WTC11 (cell line): ENCODE results near the gene TTK.

Experiments
- AFF4 ChIP-seq: sonication (generic); formaldehyde crosslinking; IDR thresholded peaks from 2 replicates; pipeline ENCODE4 v1.8.1; 2023; ENCODE audit warnings: mild to moderate bottlenecking, missing genetic modification reagents, borderline replicate concordance
- CREB1 ChIP-seq: sonication (generic); formaldehyde crosslinking; IDR thresholded peaks from 2 replicates; pipeline ENCODE4 v1.8.0; 2023; ENCODE audit warnings: mild to moderate bottlenecking, missing genetic modification reagents
- CTCF ChIP-seq: fragments of 200-600 bp; IDR thresholded peaks from 2 replicates; pipeline ENCODE4 v1.8.0; 2022; ENCODE audit warnings: antibody characterized with exemption
- E2F1 ChIP-seq: sonication (generic); formaldehyde crosslinking; IDR thresholded peaks from 2 replicates; pipeline ENCODE4 v1.8.0; 2022; ENCODE audit warnings: mild to moderate bottlenecking, missing genetic modification reagents
- GTF2I ChIP-seq: fragments of 250-450 bp; sonication (Bioruptor Pico); conservative IDR thresholded peaks from 2 replicates; pipeline ENCODE4 v1.4.0; 2021; ENCODE audit warnings: mild to moderate bottlenecking
- SMAD4 ChIP-seq: sonication (generic); formaldehyde crosslinking; IDR thresholded peaks from 2 replicates; pipeline ENCODE4 v1.8.0; 2022; ENCODE audit warnings: mild to moderate bottlenecking, missing genetic modification reagents
- SP1 ChIP-seq: sonication (generic); formaldehyde crosslinking; conservative IDR thresholded peaks from 2 replicates; pipeline ENCODE4 v1.8.1; 2022; ENCODE audit warnings: missing genetic modification reagents
- ZNF281 ChIP-seq: sonication (generic); formaldehyde crosslinking; IDR thresholded peaks from 2 replicates; pipeline ENCODE4 v1.8.0; 2023; ENCODE audit warnings: mild to moderate bottlenecking, missing genetic modification reagents
- ZNF317 ChIP-seq: sonication (generic); formaldehyde crosslinking; IDR thresholded peaks from 2 replicates; pipeline ENCODE4 v1.8.1; 2023; ENCODE audit warnings: low read depth, mild to moderate bottlenecking, moderate library complexity, missing genetic modification reagents, borderline replicate concordance
- ZNF512 ChIP-seq: sonication (generic); formaldehyde crosslinking; IDR thresholded peaks from 2 replicates; pipeline ENCODE4 v1.8.1; 2022; ENCODE audit warnings: missing genetic modification reagents, borderline replicate concordance
- TF ChIP-seq, protein P1 (sequence below): sonication (generic); formaldehyde crosslinking; IDR thresholded peaks from 2 replicates; pipeline ENCODE4 v1.8.1; 2023; ENCODE audit warnings: mild to moderate bottlenecking, moderate library complexity, missing genetic modification reagents

- TF ChIP-seq AFF4 (CRISPR knock-in tag) (no peak), SMAD4 (CRISPR knock-in tag) (no peak), E2F1 (CRISPR knock-in tag) (no peak), CREB1 (no peak), ZNF512 (no peak), ZNF317 (no peak), CTCF (no peak), SP1 (CRISPR knock-in tag) (no peak), ZNF281 (CRISPR knock-in tag) (no peak), GTF2I (no peak)
- TF ChIP-seq, protein P1, sequence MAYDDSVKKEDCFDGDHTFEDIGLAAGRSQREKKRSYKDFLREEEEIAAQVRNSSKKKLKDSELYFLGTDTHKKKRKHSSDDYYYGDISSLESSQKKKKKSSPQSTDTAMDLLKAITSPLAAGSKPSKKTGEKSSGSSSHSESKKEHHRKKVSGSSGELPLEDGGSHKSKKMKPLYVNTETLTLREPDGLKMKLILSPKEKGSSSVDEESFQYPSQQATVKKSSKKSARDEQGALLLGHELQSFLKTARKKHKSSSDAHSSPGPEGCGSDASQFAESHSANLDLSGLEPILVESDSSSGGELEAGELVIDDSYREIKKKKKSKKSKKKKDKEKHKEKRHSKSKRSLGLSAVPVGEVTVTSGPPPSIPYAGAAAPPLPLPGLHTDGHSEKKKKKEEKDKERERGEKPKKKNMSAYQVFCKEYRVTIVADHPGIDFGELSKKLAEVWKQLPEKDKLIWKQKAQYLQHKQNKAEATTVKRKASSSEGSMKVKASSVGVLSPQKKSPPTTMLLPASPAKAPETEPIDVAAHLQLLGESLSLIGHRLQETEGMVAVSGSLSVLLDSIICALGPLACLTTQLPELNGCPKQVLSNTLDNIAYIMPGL (CRISPR knock-in tag): no peak
Measured at GRCh38 chr6:80091506-80091905, 87.1 kb downstream of the TTK start.
